T-helper 17 cell (primary cell): ENCODE results near the gene DGKB. TPM values are rescaled to one million over a fixed set of nuclear protein-coding genes. Genes with fewer than 3 reads are reported as not detected.

Source experiments
- ATAC-seq: fragments of 150-1000 bp; cut with Tn5 transposase; 2 replicates; pipeline ENCODE4 v1.10.0; 2021; ENCODE audit warnings: mild to moderate bottlenecking, moderate library complexity
- DNase-seq, 3 donors: peaks; one replicate each; pipeline versions ENCODE4 v3.0.0 to v3.0.0-alpha.2; 2020 to 2021
- H3K9me3 ChIP-seq: one replicate; pipeline ENCODE4 v1.7.0; 2013; ENCODE audit warnings: low read length, mild to moderate bottlenecking; ENCODE audit not compliant: control insufficient read depth, poor library complexity, severe bottlenecking
- H3K27ac Mint-ChIP-seq: one replicate; pipeline ENCODE4 v1.8.0; 2022; ENCODE audit warnings: mild to moderate bottlenecking, moderate library complexity, mixed read lengths
- H3K27me3 Mint-ChIP-seq: one replicate; pipeline ENCODE4 v1.8.0; 2022; ENCODE audit warnings: mixed read lengths
- H3K36me3 Mint-ChIP-seq: one replicate; pipeline ENCODE4 v1.8.0; 2022; ENCODE audit warnings: low read depth, mixed read lengths
- H3K4me1 Mint-ChIP-seq: one replicate; pipeline ENCODE4 v1.8.0; 2022; ENCODE audit warnings: mild to moderate bottlenecking, mixed read lengths
- H3K4me3 Mint-ChIP-seq: one replicate; pipeline ENCODE4 v1.8.0; 2022; ENCODE audit warnings: mild to moderate bottlenecking, moderate library complexity, mixed read lengths
- total RNA-seq, 4 donors: library from RNA in 2 of 4; stranded (reverse) in 2 of 4; gene quantifications; one replicate each; pipeline ENCODE4 v1.2.3 and lab custom pipeline; 2022 to 2026

Gene DGKB
- total RNA-seq, 2 donors from 2014 or later = not detected

- no peaks in the 10 kb centered on the region for H3K36me3 Mint-ChIP-seq
- H3K4me1 Mint-ChIP-seq = no peaks in the 10 kb centered on the region
- H3K27me3 Mint-ChIP-seq = no peaks in the 10 kb centered on the region
- ATAC-seq (no peak), DNase-seq (no peak)
- no peak overlapping the region for H3K4me3 Mint-ChIP-seq
- no peak overlapping the region for H3K27ac Mint-ChIP-seq
- no peaks in the 10 kb centered on the region for H3K9me3 ChIP-seq
Measured at GRCh38 chr7:14793151-14793550, 109.4 kb downstream of the DGKB start.

GRCh38 chr7:14787551-14787950 is 115.0 kb downstream of the DGKB start:
- ATAC-seq = no peak
- no peak for DNase-seq
- no peaks in the 10 kb centered on the region for H3K9me3 ChIP-seq
- H3K4me3 Mint-ChIP-seq = no peak overlapping the region
- no peaks in the 10 kb centered on the region for H3K36me3 Mint-ChIP-seq
- H3K27ac Mint-ChIP-seq = no peak overlapping the region
- no peaks in the 10 kb centered on the region for H3K4me1 Mint-ChIP-seq
- no peaks in the 10 kb centered on the region for H3K27me3 Mint-ChIP-seq

GRCh38 chr7:14786314-14786895 is 116.1 kb downstream of the DGKB start:
- DNase-seq = no peak
- ATAC-seq = no peak
- Mint-ChIP-seq H3K4me3 (no peak overlapping the region), H3K4me1 (no peaks in the 10 kb centered on the region), H3K27me3 (no peaks in the 10 kb centered on the region), H3K36me3 (no peaks in the 10 kb centered on the region), H3K27ac (no peak overlapping the region)
- H3K9me3 ChIP-seq = no peaks in the 10 kb centered on the region

GRCh38 chr7:14777806-14778205 is 124.7 kb downstream of the DGKB start:
- H3K4me3 Mint-ChIP-seq = no peak overlapping the region
- ATAC-seq = no peak
- H3K4me1 Mint-ChIP-seq = no peaks in the 10 kb centered on the region

GRCh38 chr7:14776266-14776665 is 126.3 kb downstream of the DGKB start:
- no peak for ATAC-seq
- H3K4me1 Mint-ChIP-seq = no peaks in the 10 kb centered on the region
- no peaks in the 10 kb centered on the region for H3K9me3 ChIP-seq
- H3K27ac Mint-ChIP-seq = no peak overlapping the region
- no peak overlapping the region for H3K4me3 Mint-ChIP-seq
- H3K27me3 Mint-ChIP-seq = no peaks in the 10 kb centered on the region
- H3K36me3 Mint-ChIP-seq = no peaks in the 10 kb centered on the region
- DNase-seq = no peak

More at GRCh38 chr7:14777806-14778205, 124.7 kb downstream of the DGKB start:
- no peak for DNase-seq
- H3K27ac Mint-ChIP-seq = no peak overlapping the region
- no peaks in the 10 kb centered on the region for H3K9me3 ChIP-seq
- H3K36me3 Mint-ChIP-seq = no peaks in the 10 kb centered on the region
- H3K27me3 Mint-ChIP-seq = no peaks in the 10 kb centered on the region

- Mint-ChIP-seq H3K27me3 (no peaks in the 10 kb centered on the region), H3K36me3 (no peaks in the 10 kb centered on the region), H3K27ac (no peak overlapping the region), H3K4me3 (no peak overlapping the region), H3K4me1 (no peaks in the 10 kb centered on the region)
- ATAC-seq (no peak), DNase-seq (no peak)
- no peaks in the 10 kb centered on the region for H3K9me3 ChIP-seq
Measured at GRCh38 chr7:14773729-14774271, 128.8 kb downstream of the DGKB start.

GRCh38 chr7:14770614-14771013 is 131.9 kb downstream of the DGKB start:
- H3K27me3 Mint-ChIP-seq = no peaks in the 10 kb centered on the region
- H3K4me1 Mint-ChIP-seq = no peaks in the 10 kb centered on the region
- H3K27ac Mint-ChIP-seq = no peak overlapping the region
- no peak overlapping the region for H3K4me3 Mint-ChIP-seq
- no peaks in the 10 kb centered on the region for H3K36me3 Mint-ChIP-seq
- ATAC-seq = no peak
- DNase-seq = no peak
- H3K9me3 ChIP-seq = no peaks in the 10 kb centered on the region

GRCh38 chr7:14769261-14769660 is 133.3 kb downstream of the DGKB start:
- Mint-ChIP-seq H3K4me1 (no peaks in the 10 kb centered on the region), H3K4me3 (no peak overlapping the region), H3K27ac (no peak overlapping the region), H3K36me3 (no peaks in the 10 kb centered on the region), H3K27me3 (no peaks in the 10 kb centered on the region)
- ATAC-seq (no peak), DNase-seq (no peak)
- H3K9me3 ChIP-seq = no peaks in the 10 kb centered on the region

GRCh38 chr7:14767716-14768425 is 134.7 kb downstream of the DGKB start:
- Mint-ChIP-seq H3K4me1 (no peaks in the 10 kb centered on the region), H3K27me3 (no peaks in the 10 kb centered on the region), H3K27ac (no peak overlapping the region), H3K36me3 (no peaks in the 10 kb centered on the region), H3K4me3 (no peak overlapping the region)
- ATAC-seq (no peak), DNase-seq (no peak)
- no peaks in the 10 kb centered on the region for H3K9me3 ChIP-seq

GRCh38 chr7:14766747-14767146 is 135.8 kb downstream of the DGKB start:
- ATAC-seq (no peak), DNase-seq (no peak)
- Mint-ChIP-seq H3K36me3 (no peaks in the 10 kb centered on the region), H3K27ac (no peak overlapping the region), H3K4me3 (no peak overlapping the region), H3K27me3 (no peaks in the 10 kb centered on the region), H3K4me1 (no peaks in the 10 kb centered on the region)
- no peaks in the 10 kb centered on the region for H3K9me3 ChIP-seq

GRCh38 chr7:14765731-14766130 is 136.8 kb downstream of the DGKB start:
- Mint-ChIP-seq H3K27ac (no peak overlapping the region), H3K36me3 (no peaks in the 10 kb centered on the region), H3K27me3 (no peaks in the 10 kb centered on the region), H3K4me3 (no peak overlapping the region), H3K4me1 (no peaks in the 10 kb centered on the region)
- DNase-seq (no peak), ATAC-seq (no peak)
- no peaks in the 10 kb centered on the region for H3K9me3 ChIP-seq

GRCh38 chr7:14762561-14762960 is 140.0 kb downstream of the DGKB start:
- H3K36me3 Mint-ChIP-seq = no peaks in the 10 kb centered on the region
- H3K4me1 Mint-ChIP-seq = no peaks in the 10 kb centered on the region
- no peak overlapping the region for H3K27ac Mint-ChIP-seq
- no peaks in the 10 kb centered on the region for H3K27me3 Mint-ChIP-seq
- ATAC-seq (no peak), DNase-seq (no peak)
- H3K9me3 ChIP-seq = no peaks in the 10 kb centered on the region
- H3K4me3 Mint-ChIP-seq = no peak overlapping the region

GRCh38 chr7:14761510-14762296 is 140.8 kb downstream of the DGKB start:
- no peak overlapping the region for H3K4me3 Mint-ChIP-seq
- ATAC-seq (no peak), DNase-seq (no peak)
- no peaks in the 10 kb centered on the region for H3K4me1 Mint-ChIP-seq
- H3K27me3 Mint-ChIP-seq = no peaks in the 10 kb centered on the region
- H3K9me3 ChIP-seq = no peaks in the 10 kb centered on the region
- H3K36me3 Mint-ChIP-seq = no peaks in the 10 kb centered on the region
- no peak overlapping the region for H3K27ac Mint-ChIP-seq
